K562 (cell line): Measurements from ENCODE around the gene ARHGAP42. TPM values are rescaled to one million over a fixed set of nuclear protein-coding genes. Genes with fewer than 3 reads are reported as not detected.

Source experiments
- ESRRA ChIP-seq: fragments of 450-650 bp; IDR thresholded peaks from 2 replicates; pipeline ENCODE4 v1.6.1; 2014; ENCODE audit warnings: low read depth, mild to moderate bottlenecking, moderate library complexity, borderline replicate concordance
- MCM5 ChIP-seq: fragments of 450-650 bp; IDR thresholded peaks from 2 replicates; pipeline ENCODE4 v1.6.1; 2016; ENCODE audit warnings: low read depth
- MEIS2 ChIP-seq: fragments of 450-650 bp; IDR thresholded peaks from 2 replicates; pipeline ENCODE4 v1.6.1; 2014; ENCODE audit warnings: mild to moderate bottlenecking; ENCODE audit not compliant: partially characterized antibody
- RBM22 ChIP-seq: fragments of 200-400 bp; formaldehyde crosslinking; IDR thresholded peaks from 2 replicates; pipeline ENCODE4 v1.6.1; 2018; ENCODE audit warnings: low read length, low read depth; ENCODE audit not compliant: poor library complexity, severe bottlenecking
- TFAM ChIP-seq: fragments of 250-450 bp; sonication (Bioruptor Pico); conservative IDR thresholded peaks from 2 replicates; pipeline ENCODE4 v1.5.0; 2021; ENCODE audit warnings: mild to moderate bottlenecking, moderate library complexity
- ZNF431 ChIP-seq: sonication (generic); formaldehyde crosslinking; IDR thresholded peaks from 2 replicates; pipeline ENCODE4 v1.8.0; 2022; ENCODE audit warnings: mild to moderate bottlenecking, missing genetic modification reagents
- ZNF445 ChIP-seq: fragments of 250-450 bp; sonication (Bioruptor Pico); IDR thresholded peaks from 2 replicates; pipeline ENCODE4 v1.4.0; 2020; ENCODE audit warnings: low read depth, mild to moderate bottlenecking, moderate library complexity
- ZNF699 ChIP-seq: fragments of 250-450 bp; sonication (Bioruptor Pico); IDR thresholded peaks from 2 replicates; pipeline ENCODE4 v1.8.0; 2021; ENCODE audit warnings: mild to moderate bottlenecking, moderate library complexity; ENCODE audit not compliant: insufficient replicate concordance
- polyA plus RNA-seq, 8 experiments: library from polyadenylated mRNA; depleted of rRNA in 4 of 8; stranded (reverse) in 5 of 8; unstranded in 3 of 8; fragments of >200 nt; fragmentation: Nextera tagmentation in 2 of 8; fragmentation: Illumina TruSeq in 1 of 8; extraction: Ambion mirVana in 2 of 8; extraction: Trizol in 1 of 8; gene quantifications; 2 replicates each; pipeline versions ENCODE4 v1.2.1 to v1.2.3, GENCODE V29; 2011 to 2014; ENCODE audit warnings: inconsistent platforms in 1 of 8, missing spikeins in 1 of 8
- total RNA-seq, 7 experiments: library from RNA; depleted of rRNA in 6 of 7; stranded (reverse); fragments of >200 nt in 6 of 7; fragmentation: Illumina TruSeq in 2 of 7; extraction: Trizol in 2 of 7; gene quantifications; 2 replicates each; pipeline versions ENCODE4 v1.2.1 to v1.2.3, GENCODE V29; 2011 to 2021; ENCODE audit warnings: low replicate concordance in 1 of 7
- TF ChIP-seq, protein P1 (sequence below): fragments of 450-650 bp; IDR thresholded peaks from one replicate; pipeline ENCODE4 v1.6.1; 2018; ENCODE audit warnings: mild to moderate bottlenecking, moderate library complexity; ENCODE audit not compliant: partially characterized antibody
- TF ChIP-seq, protein P2 (sequence below): sonication (generic); formaldehyde crosslinking; IDR thresholded peaks from 2 replicates; pipeline ENCODE4 v1.8.1; 2023; ENCODE audit warnings: mild to moderate bottlenecking, missing genetic modification reagents, moderate library complexity
- TF ChIP-seq, protein P3 (sequence below): fragments of 250-450 bp; sonication (Bioruptor Pico); IDR thresholded peaks from 2 replicates; pipeline ENCODE4 v1.9.0; 2021; ENCODE audit warnings: mild to moderate bottlenecking, inconsistent platforms
- TF ChIP-seq, protein P4 (sequence below): fragments of 450-650 bp; formaldehyde crosslinking; IDR thresholded peaks from 2 replicates; pipeline ENCODE4 v1.4.0; 2020; ENCODE audit warnings: mild to moderate bottlenecking, moderate library complexity
- TF ChIP-seq, protein P5 (sequence below): fragments of 250-450 bp; sonication (Bioruptor Pico); IDR thresholded peaks from 2 replicates; pipeline ENCODE4 v1.4.0; 2020
- TF ChIP-seq, protein P6 (sequence below): sonication (generic); formaldehyde crosslinking; IDR thresholded peaks from 2 replicates; pipeline ENCODE4 v1.8.1; 2022; ENCODE audit warnings: missing genetic modification reagents

ARHGAP42 gene
- total and polyA plus RNA-seq, 9 of the 15 experiments (the other 6 are each of a cell fraction or from before 2014, with no cell fraction given): 0.95 to 6.1 (median 2.4) TPM

DNA sequence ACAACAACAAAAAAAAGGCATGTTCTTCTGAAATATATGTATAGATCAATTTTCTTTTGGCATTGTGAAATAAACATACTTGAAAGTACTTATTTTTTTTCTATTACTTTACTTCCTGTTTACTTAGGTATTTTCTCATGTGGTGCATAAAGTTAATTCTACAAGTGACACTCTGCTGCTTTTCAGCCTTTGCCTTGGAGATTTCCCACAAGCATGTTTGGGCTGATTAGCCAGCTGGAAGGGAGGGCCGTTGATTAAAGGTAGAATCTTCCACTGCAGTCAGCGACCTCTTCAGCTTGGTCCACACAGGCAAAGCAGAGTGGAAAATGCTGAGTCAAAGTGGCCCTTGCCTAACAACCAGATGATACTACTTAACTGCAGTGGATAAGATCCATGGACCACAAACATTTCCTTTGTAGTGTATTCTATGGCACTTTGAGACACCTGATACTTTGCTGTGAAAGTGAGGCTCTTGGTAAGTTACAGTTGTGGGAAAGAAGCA is 176.0 kb downstream of the ARHGAP42 start (continued):
- TF ChIP-seq ZNF699 (CRISPR knock-in tag): no peak
- TF ChIP-seq MCM5: no peak
- TF ChIP-seq MEIS2: peak; percentile 18
- TF ChIP-seq, protein P1, sequence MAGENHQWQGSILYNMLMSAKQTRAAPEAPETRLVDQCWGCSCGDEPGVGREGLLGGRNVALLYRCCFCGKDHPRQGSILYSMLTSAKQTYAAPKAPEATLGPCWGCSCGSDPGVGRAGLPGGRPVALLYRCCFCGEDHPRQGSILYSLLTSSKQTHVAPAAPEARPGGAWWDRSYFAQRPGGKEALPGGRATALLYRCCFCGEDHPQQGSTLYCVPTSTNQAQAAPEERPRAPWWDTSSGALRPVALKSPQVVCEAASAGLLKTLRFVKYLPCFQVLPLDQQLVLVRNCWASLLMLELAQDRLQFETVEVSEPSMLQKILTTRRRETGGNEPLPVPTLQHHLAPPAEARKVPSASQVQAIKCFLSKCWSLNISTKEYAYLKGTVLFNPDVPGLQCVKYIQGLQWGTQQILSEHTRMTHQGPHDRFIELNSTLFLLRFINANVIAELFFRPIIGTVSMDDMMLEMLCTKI: no peak
- no peak for TF ChIP-seq TFAM (CRISPR knock-in tag)
- no peak for TF ChIP-seq RBM22
- TF ChIP-seq, protein P2, sequence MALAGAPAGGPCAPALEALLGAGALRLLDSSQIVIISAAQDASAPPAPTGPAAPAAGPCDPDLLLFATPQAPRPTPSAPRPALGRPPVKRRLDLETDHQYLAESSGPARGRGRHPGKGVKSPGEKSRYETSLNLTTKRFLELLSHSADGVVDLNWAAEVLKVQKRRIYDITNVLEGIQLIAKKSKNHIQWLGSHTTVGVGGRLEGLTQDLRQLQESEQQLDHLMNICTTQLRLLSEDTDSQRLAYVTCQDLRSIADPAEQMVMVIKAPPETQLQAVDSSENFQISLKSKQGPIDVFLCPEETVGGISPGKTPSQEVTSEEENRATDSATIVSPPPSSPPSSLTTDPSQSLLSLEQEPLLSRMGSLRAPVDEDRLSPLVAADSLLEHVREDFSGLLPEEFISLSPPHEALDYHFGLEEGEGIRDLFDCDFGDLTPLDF (CRISPR knock-in tag): no peak
- TF ChIP-seq ESRRA: no peak
- no peak for TF ChIP-seq ZNF431 (CRISPR knock-in tag)
- TF ChIP-seq, protein P3, sequence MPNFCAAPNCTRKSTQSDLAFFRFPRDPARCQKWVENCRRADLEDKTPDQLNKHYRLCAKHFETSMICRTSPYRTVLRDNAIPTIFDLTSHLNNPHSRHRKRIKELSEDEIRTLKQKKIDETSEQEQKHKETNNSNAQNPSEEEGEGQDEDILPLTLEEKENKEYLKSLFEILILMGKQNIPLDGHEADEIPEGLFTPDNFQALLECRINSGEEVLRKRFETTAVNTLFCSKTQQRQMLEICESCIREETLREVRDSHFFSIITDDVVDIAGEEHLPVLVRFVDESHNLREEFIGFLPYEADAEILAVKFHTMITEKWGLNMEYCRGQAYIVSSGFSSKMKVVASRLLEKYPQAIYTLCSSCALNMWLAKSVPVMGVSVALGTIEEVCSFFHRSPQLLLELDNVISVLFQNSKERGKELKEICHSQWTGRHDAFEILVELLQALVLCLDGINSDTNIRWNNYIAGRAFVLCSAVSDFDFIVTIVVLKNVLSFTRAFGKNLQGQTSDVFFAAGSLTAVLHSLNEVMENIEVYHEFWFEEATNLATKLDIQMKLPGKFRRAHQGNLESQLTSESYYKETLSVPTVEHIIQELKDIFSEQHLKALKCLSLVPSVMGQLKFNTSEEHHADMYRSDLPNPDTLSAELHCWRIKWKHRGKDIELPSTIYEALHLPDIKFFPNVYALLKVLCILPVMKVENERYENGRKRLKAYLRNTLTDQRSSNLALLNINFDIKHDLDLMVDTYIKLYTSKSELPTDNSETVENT (CRISPR knock-in tag): no peak
- TF ChIP-seq, protein P4, sequence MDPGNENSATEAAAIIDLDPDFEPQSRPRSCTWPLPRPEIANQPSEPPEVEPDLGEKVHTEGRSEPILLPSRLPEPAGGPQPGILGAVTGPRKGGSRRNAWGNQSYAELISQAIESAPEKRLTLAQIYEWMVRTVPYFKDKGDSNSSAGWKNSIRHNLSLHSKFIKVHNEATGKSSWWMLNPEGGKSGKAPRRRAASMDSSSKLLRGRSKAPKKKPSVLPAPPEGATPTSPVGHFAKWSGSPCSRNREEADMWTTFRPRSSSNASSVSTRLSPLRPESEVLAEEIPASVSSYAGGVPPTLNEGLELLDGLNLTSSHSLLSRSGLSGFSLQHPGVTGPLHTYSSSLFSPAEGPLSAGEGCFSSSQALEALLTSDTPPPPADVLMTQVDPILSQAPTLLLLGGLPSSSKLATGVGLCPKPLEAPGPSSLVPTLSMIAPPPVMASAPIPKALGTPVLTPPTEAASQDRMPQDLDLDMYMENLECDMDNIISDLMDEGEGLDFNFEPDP (CRISPR knock-in tag): no peak
- TF ChIP-seq, protein P5, sequence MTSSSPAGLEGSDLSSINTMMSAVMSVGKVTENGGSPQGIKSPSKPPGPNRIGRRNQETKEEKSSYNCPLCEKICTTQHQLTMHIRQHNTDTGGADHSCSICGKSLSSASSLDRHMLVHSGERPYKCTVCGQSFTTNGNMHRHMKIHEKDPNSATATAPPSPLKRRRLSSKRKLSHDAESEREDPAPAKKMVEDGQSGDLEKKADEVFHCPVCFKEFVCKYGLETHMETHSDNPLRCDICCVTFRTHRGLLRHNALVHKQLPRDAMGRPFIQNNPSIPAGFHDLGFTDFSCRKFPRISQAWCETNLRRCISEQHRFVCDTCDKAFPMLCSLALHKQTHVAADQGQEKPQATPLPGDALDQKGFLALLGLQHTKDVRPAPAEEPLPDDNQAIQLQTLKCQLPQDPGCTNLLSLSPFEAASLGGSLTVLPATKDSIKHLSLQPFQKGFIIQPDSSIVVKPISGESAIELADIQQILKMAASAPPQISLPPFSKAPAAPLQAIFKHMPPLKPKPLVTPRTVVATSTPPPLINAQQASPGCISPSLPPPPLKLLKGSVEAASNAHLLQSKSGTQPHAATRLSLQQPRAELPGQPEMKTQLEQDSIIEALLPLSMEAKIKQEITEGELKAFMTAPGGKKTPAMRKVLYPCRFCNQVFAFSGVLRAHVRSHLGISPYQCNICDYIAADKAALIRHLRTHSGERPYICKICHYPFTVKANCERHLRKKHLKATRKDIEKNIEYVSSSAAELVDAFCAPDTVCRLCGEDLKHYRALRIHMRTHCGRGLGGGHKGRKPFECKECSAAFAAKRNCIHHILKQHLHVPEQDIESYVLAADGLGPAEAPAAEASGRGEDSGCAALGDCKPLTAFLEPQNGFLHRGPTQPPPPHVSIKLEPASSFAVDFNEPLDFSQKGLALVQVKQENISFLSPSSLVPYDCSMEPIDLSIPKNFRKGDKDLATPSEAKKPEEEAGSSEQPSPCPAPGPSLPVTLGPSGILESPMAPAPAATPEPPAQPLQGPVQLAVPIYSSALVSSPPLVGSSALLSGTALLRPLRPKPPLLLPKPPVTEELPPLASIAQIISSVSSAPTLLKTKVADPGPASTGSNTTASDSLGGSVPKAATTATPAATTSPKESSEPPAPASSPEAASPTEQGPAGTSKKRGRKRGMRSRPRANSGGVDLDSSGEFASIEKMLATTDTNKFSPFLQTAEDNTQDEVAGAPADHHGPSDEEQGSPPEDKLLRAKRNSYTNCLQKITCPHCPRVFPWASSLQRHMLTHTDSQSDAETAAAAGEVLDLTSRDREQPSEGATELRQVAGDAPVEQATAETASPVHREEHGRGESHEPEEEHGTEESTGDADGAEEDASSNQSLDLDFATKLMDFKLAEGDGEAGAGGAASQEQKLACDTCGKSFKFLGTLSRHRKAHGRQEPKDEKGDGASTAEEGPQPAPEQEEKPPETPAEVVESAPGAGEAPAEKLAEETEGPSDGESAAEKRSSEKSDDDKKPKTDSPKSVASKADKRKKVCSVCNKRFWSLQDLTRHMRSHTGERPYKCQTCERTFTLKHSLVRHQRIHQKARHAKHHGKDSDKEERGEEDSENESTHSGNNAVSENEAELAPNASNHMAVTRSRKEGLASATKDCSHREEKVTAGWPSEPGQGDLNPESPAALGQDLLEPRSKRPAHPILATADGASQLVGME: no peak
- TF ChIP-seq, protein P6, sequence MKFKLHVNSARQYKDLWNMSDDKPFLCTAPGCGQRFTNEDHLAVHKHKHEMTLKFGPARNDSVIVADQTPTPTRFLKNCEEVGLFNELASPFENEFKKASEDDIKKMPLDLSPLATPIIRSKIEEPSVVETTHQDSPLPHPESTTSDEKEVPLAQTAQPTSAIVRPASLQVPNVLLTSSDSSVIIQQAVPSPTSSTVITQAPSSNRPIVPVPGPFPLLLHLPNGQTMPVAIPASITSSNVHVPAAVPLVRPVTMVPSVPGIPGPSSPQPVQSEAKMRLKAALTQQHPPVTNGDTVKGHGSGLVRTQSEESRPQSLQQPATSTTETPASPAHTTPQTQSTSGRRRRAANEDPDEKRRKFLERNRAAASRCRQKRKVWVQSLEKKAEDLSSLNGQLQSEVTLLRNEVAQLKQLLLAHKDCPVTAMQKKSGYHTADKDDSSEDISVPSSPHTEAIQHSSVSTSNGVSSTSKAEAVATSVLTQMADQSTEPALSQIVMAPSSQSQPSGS: no peak
- no peak for TF ChIP-seq ZNF445
